Limb (tissue), 2 donors: ENCODE data around the gene GMNN.
"Not testable (repeated sequence)": the region's sequence is repeated elsewhere in the genome, so short reads cannot be mapped to it uniquely, and the experiment has no call there.

ENCODE experiments used
- DNase-seq, 2 donors: peaks; one replicate each; pipeline ENCODE4 v3.0.0-alpha.2; 2016; ENCODE audit errors: extremely low spot score in 2 of 2

The GMNN gene

DNA sequence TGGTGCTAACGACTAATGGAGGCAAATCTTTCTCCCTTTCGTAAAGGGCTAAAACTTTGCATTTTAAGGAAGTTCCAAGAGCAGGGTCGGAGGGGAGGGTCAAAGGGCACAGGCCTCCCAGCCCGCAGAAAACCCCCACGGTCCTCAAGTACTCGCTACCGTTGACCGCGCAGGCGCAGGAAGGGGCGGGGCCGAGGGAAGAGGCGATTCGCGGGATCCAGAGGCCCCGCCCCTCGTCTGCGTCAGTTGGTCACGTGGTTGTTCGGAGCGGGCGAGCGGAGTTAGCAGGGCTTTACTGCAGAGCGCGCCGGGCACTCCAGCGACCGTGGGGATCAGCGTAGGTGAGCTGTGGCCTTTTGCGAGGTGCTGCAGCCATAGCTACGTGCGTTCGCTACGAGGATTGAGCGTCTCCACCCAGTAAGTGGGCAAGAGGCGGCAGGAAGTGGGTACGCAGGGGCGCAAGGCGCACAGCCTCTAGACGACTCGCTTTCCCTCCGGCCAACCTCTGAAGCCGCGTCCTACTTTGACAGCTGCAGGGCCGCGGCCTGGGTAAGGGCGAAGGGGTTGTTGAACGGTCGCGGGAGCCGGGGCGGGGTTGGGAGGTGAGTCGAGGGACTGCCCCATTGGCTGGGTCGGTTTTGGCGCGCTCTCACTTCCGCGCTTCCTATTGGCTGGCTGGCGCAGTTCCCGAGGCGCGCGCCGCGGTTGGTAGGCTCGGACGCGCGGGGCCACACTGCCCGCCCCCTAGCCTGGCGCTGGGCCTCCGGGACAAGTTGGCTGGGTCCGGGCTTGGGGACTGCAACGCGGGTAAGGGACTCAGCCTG is at the start of gene GMNN:
GMNN (plus strand) TSS at position 242 of the 824 bp plus-strand sequence. CDS start 2,310 bp downstream, outside the sequence.
- peak; percentile 98 for DNase-seq

DNA sequence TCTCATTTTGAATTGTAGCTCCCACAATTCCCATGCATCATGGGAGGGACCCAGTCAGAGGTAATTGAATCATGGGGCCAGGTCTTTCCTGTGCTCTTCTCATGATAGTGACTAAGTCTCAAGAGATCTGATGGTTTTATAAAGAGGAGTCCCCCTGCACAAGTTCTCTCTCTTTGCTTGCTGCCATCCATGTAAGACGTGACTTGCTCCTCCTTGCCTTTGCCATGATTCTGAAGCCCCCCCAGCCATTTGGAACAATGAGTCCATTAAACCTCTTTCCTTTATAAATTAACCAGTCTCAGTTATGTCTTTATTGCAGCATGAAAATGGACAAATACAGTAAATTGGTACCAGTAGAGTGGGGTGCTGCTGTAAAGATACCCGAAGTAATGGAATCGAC is 44.1 kb upstream of the GMNN start:
- DNase-seq: not testable (repeated sequence)

DNA sequence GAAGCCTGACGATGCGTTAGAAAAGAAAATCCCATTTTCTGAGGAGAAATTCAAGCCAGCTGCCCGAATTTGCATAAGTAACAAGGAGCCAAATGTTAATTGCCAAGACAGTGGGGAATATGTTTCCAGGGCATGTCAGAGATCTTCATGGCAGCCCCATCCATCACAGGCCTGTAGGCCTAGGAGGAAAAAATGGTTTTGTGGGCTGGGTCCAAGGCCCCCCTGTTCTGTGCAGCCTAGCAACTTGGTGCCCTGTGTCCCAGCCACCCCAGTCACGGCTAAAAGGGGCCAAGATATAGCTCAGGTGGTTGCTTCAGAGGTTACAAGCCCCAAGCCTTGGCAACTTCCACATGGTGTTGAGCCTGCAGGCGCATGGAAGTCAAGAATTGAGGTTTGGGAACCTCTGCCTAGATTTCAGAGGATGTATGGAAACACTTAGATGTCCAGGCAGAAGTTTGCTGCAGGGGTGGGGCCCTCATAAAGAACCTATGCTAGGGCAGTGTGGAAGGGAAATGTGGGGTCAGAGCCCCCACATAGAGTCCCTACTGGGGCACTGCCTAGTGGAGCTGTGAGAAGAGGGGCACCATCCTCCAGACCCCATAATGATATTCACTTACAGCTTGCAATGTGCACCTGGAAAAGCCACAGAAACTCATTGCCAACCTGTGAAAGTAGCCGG is 43.1 kb upstream of the GMNN start:
- not testable (repeated sequence) for DNase-seq

- no peak for DNase-seq
Observed at GRCh38 chr6:24734166-24734565, 40.6 kb upstream of the GMNN start.

GRCh38 chr6:24734710-24735109 is 40.0 kb upstream of the GMNN start:
- not testable (repeated sequence) for DNase-seq

- DNase-seq: no peak
Observed at GRCh38 chr6:24738741-24739140, 36.0 kb upstream of the GMNN start.

DNA sequence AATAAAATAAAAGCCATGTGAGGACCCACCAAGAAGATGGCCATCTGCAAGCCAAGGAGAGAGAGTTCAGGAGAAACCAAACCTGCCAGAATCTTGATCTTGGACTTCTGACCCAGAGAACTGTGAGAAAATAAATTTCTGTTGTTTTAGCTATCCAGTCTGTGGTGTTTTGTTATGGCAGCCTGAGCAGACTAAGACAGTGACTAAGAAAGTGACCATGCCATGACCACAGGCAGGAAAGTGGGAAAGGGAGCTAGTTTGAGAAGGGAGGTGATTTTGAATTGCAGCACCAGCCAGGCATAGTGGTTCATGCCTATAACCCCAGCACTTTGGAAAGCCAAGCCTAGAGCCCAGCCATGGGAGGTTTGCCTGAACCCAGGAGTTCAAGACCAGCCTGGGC is 33.9 kb upstream of the GMNN start:
- no peak for DNase-seq

DNA sequence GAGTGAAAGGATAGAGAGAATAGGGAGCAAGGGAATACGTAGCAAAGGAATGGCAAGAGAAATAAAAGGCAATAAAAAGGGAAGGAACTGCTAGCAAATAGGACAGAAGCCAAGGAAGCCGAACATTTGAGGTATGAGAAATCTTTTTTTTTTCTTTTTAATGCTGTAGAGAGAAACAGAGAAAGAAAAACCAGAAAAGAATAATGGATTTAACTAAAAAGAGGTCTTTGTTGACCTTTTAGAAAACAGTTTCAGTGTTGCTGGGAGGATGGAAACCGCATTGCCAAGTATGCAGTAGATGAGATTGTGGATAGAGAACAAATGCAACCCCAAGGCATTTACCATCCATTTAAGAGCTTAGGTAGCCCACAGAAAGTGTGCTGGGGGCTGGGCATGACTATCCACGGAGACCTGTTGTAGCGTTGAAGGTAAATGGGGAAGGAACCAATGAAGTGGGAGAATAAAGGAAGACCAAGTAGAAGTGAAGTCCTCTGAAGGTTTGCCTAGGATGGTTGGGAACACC is 32.5 kb upstream of the GMNN start:
- DNase-seq: no peak

GRCh38 chr6:24743265-24743943 is 31.3 kb upstream of the GMNN start:
- no peak for DNase-seq

- no peak for DNase-seq
Observed at GRCh38 chr6:24743944-24744335, 30.8 kb upstream of the GMNN start.

- DNase-seq: no peak
Observed at GRCh38 chr6:24744911-24745310, 29.8 kb upstream of the GMNN start.

- no peak for DNase-seq
Observed at GRCh38 chr6:24749297-24749696, 25.4 kb upstream of the GMNN start.

DNA sequence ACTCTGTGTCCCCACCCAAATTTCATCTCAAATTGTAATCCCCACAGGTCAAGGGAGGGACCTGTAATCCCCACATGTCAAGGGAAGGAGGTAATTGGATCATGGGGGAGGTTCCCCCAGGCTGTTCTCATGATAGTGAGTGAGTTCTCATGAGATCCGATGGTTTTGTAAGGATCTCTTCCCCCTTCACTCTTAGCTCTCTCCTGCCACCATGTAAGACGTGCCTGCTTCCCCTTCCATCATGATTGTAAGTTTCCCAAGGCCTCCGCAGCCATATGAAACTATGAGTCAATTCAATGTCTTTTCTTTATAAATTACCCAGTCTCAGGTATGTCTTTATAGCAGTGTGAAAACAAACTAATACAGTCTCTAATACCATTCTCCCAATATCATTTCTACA is 23.9 kb upstream of the GMNN start:
- not testable (repeated sequence) for DNase-seq

DNA sequence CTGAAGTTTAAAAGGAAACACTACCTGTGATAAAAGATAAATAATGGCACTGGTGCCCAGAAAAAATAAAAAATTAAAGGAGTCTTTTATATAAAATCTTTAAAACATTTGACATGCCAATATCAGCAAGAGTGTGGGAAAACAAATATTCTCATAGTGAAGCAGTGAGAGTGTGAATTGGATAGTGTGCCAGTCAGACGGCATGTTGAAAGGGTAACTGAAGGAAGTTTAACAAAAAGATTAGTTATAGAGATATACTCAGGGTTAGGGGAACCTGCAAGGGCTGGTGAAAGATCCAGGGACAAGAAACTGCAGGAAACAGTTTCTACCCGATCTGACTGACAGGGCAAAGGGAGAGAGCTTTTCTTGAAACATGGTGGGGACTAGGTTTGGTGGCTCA is 22.2 kb upstream of the GMNN start:
- DNase-seq: no peak

GRCh38 chr6:24752917-24753492 is 21.7 kb upstream of the GMNN start:
- no peak for DNase-seq

- DNase-seq: no peak
Observed at GRCh38 chr6:24753545-24753944, 21.2 kb upstream of the GMNN start.

GRCh38 chr6:24754378-24754777 is 20.4 kb upstream of the GMNN start:
- DNase-seq: not testable (repeated sequence)

GRCh38 chr6:24755279-24755678 is 19.5 kb upstream of the GMNN start:
- DNase-seq: no peak

- no peak for DNase-seq
Observed at GRCh38 chr6:24757611-24758010, 17.1 kb upstream of the GMNN start.

DNA sequence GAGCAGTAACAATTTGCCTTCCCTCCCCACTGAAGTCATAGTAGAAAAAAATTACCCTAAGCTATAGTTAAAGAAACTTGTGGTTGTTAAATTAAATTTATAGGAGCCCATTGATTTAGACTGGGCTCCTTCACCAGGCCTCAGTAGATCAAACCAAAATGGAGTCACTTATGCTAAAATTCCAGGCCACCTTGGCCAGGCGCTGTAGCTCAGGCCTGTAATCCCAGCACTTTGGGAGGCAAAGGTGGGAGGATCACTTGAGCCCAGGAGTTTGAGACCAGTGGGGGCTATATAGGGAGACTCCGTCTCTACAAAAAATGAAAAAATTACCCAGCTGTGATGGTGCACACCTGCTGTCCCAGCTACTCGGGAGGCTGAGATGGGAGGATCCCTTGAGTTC is 15.0 kb upstream of the GMNN start:
- no peak for DNase-seq

GRCh38 chr6:24760210-24760609 is 14.5 kb upstream of the GMNN start:
- DNase-seq: no peak
